Calu3 (cell line): ENCODE measurements around the gene EPB41L2. TPM values are rescaled to one million over a fixed set of nuclear protein-coding genes. Genes with fewer than 3 reads are reported as not detected.

Experiments used
- BruUV-seq: library from RNA; stranded (reverse); fragments of 400-500 nt; replicated peaks from 2 replicates; lab custom pipeline; 2021; lab: Mats Ljungman, UMichigan
- CTCF ChIA-PET: fragments of 300-600 bp; sonication (Branson Sonifier 250); formaldehyde crosslinking; loops from one replicate; lab custom pipeline; 2022; ENCODE audit warnings: antibody characterized with exemption; lab: Charles Lee
- DNase-seq: peaks from one replicate; pipeline ENCODE4 v3.0.0; 2022
- H3K27ac Mint-ChIP-seq: one replicate; pipeline ENCODE4 v1.8.0; 2022; ENCODE audit warnings: mixed read lengths; ENCODE audit not compliant: unreplicated experiment
- H3K27me3 Mint-ChIP-seq: one replicate; pipeline ENCODE4 v1.8.0; 2022; ENCODE audit warnings: mixed read lengths; ENCODE audit not compliant: unreplicated experiment
- H3K36me3 Mint-ChIP-seq: one replicate; pipeline ENCODE4 v1.8.0; 2022; ENCODE audit warnings: mild to moderate bottlenecking, moderate library complexity, mixed read lengths; ENCODE audit not compliant: insufficient read depth, unreplicated experiment
- H3K4me1 Mint-ChIP-seq: one replicate; pipeline ENCODE4 v1.8.0; 2022; ENCODE audit warnings: mild to moderate bottlenecking, low read depth, mixed read lengths; ENCODE audit not compliant: unreplicated experiment
- H3K4me3 Mint-ChIP-seq: one replicate; pipeline ENCODE4 v1.8.0; 2022; ENCODE audit warnings: mild to moderate bottlenecking, low read depth, moderate library complexity, mixed read lengths; ENCODE audit not compliant: unreplicated experiment
- H3K9me3 Mint-ChIP-seq: one replicate; pipeline ENCODE4 v1.8.0; 2022; ENCODE audit warnings: low read depth, mixed read lengths; ENCODE audit not compliant: unreplicated experiment
- intact Hi-C: fragments of 100-400 bp; cut with micrococcal nuclease; formaldehyde crosslinking; loops from one replicate; pipeline ENCODE4 v1.10.0; 2022; ENCODE audit not compliant: unreplicated experiment
- total RNA-seq: library from RNA; stranded (reverse); gene quantifications from 2 replicates; pipeline ENCODE4 v1.2.3, GENCODE V29; 2022
- TF ChIP-seq, protein P1 (sequence below): fragments of 200-600 bp; IDR thresholded peaks from one replicate; pipeline ENCODE4 v1.8.0; 2022; ENCODE audit warnings: antibody characterized with exemption; ENCODE audit not compliant: unreplicated experiment

The EPB41L2 gene
- total RNA-seq, 1 experiment from 2014 or later, result 332 TPM

GRCh38 chr6:130869681-130870080 is 193.4 kb downstream of the EPB41L2 start:
- no peaks in the 10 kb centered on the region for H3K4me1 Mint-ChIP-seq
- H3K36me3 Mint-ChIP-seq, result peaks cover 17% of the 10 kb centered on the region
- no peaks in the 10 kb centered on the region for H3K27me3 Mint-ChIP-seq
- no peak overlapping the region for H3K27ac Mint-ChIP-seq
- TSS peak; percentile 100 for BruUV-seq
- intact Hi-C loops, result loop anchor here (10.0 kb wide), 1 partner anchor 545 kb away; no protein-coding TSS in a partner anchor
- DNase-seq, result no peak
- CTCF ChIA-PET, result no interaction called here
- TF ChIP-seq, protein P1, sequence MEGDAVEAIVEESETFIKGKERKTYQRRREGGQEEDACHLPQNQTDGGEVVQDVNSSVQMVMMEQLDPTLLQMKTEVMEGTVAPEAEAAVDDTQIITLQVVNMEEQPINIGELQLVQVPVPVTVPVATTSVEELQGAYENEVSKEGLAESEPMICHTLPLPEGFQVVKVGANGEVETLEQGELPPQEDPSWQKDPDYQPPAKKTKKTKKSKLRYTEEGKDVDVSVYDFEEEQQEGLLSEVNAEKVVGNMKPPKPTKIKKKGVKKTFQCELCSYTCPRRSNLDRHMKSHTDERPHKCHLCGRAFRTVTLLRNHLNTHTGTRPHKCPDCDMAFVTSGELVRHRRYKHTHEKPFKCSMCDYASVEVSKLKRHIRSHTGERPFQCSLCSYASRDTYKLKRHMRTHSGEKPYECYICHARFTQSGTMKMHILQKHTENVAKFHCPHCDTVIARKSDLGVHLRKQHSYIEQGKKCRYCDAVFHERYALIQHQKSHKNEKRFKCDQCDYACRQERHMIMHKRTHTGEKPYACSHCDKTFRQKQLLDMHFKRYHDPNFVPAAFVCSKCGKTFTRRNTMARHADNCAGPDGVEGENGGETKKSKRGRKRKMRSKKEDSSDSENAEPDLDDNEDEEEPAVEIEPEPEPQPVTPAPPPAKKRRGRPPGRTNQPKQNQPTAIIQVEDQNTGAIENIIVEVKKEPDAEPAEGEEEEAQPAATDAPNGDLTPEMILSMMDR, result no peak
- no peak overlapping the region for H3K4me3 Mint-ChIP-seq
- H3K9me3 Mint-ChIP-seq, result no peaks in the 10 kb centered on the region

- Mint-ChIP-seq H3K27ac (no peak overlapping the region), H3K4me1 (no peaks in the 10 kb centered on the region), H3K4me3 (no peak overlapping the region), H3K9me3 (no peaks in the 10 kb centered on the region), H3K36me3 (peaks cover 32% of the 10 kb centered on the region), H3K27me3 (no peaks in the 10 kb centered on the region)
- no peak for DNase-seq
- CTCF ChIA-PET, result no interaction called here
- TF ChIP-seq, protein P1, result no peak
- intact Hi-C loops, result no loop called here
- no TSS peak for BruUV-seq
Measured at GRCh38 chr6:130865793-130866192, 197.3 kb downstream of the EPB41L2 start.

GRCh38 chr6:130864344-130864743 is 198.7 kb downstream of the EPB41L2 start:
- Mint-ChIP-seq H3K4me3 (no peak overlapping the region), H3K27me3 (no peaks in the 10 kb centered on the region), H3K9me3 (no peaks in the 10 kb centered on the region), H3K27ac (no peak overlapping the region), H3K4me1 (no peaks in the 10 kb centered on the region), H3K36me3 (peaks cover 29% of the 10 kb centered on the region)
- intact Hi-C loops, result no loop called here
- DNase-seq, result no peak
- TF ChIP-seq, protein P1, result no peak
- CTCF ChIA-PET, result no interaction called here
- no TSS peak for BruUV-seq

DNA sequence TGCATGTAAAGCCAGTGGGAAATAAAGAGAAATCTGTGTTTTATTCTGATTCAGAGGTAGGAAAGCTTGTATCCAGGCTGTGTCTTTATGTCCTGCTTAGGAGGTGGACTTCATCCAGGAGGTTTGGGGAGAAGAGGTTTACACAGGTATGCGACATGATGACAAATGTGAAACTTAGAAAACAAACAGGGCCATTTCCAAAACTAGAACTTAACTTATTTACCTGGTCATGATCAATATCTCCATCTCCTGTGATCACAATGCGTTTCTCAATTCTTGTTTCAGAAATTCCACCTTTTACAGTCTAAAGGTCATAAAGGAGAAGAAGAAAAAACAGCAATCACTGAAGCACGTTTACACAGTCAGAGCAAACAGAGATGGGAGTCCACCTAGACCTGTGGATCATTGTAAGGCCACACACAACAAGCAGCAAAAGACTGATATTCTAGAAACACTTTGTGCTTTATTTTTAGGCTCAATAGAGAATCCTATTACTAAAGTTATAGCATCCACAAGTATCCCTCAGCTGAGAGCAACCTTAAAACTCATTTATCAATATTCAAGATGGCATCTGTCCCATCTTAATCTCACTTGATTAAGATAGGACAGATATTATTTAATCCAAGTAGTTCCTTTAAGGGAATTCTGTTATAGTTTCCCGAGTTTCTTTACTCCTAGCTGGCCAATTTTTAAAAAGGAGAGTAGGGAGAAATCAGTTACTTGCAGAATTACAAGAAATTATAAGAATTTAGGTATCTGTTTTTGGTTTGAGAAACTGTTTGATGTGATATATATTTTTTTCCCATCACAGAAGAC is 199.4 kb downstream of the EPB41L2 start:
- Mint-ChIP-seq H3K9me3 (no peaks in the 10 kb centered on the region), H3K4me1 (no peaks in the 10 kb centered on the region), H3K27me3 (no peaks in the 10 kb centered on the region), H3K36me3 (peaks cover 25% of the 10 kb centered on the region), H3K27ac (no peak overlapping the region), H3K4me3 (no peak overlapping the region)
- DNase-seq, result no peak
- TF ChIP-seq, protein P1, result no peak
- BruUV-seq, result no TSS peak
- intact Hi-C loops, result no loop called here
- CTCF ChIA-PET, result no interaction called here
